PC-9 (cell line): Measurements from ENCODE around the gene CWC22. TPM values are rescaled to one million over a fixed set of nuclear protein-coding genes. Genes with fewer than 3 reads are reported as not detected.
"Not testable (repeated sequence)": the region's sequence is repeated elsewhere in the genome, so short reads cannot be mapped to it uniquely, and the experiment has no call there.

Source experiments
- BruUV-seq: library from RNA; stranded (reverse); fragments of 400-500 nt; replicated peaks from 2 replicates; lab custom pipeline; 2021; lab: Mats Ljungman, UMichigan
- CTCF ChIA-PET: fragments of 300-600 bp; sonication (Branson Sonifier 250); formaldehyde crosslinking; loops from one replicate; lab custom pipeline; 2022; ENCODE audit warnings: antibody characterized with exemption; lab: Charles Lee
- POLR2A ChIA-PET: fragments of 300-600 bp; sonication (Branson Sonifier 250); formaldehyde crosslinking; loops from one replicate; lab custom pipeline; 2022; ENCODE audit warnings: antibody characterized with exemption; ENCODE audit not compliant: unreplicated experiment; lab: Charles Lee
- DNase-seq, 2 experiments: peaks; one replicate each; pipeline versions ENCODE4 v3.0.0 to v3.0.0-alpha.2; 2015 to 2022; ENCODE audit warnings: mixed read lengths in 1 of 2
- H2AFZ ChIP-seq: fragments of 200-600 bp; sonication (generic); 2 replicates; pipeline ENCODE4 v1.8.1; 2017; ENCODE audit warnings: antibody characterized with exemption
- H3F3A ChIP-seq: fragments of 200-600 bp; sonication (generic); 2 replicates; pipeline ENCODE4 v1.8.1; 2017; ENCODE audit warnings: antibody characterized with exemption, mild to moderate bottlenecking, low read depth; ENCODE audit not compliant: insufficient read depth
- H3K27ac ChIP-seq: fragments of 200-600 bp; sonication (generic); 2 replicates; pipeline ENCODE4 v1.6.1; 2016; ENCODE audit warnings: mixed run types
- H3K27me3 ChIP-seq: fragments of 200-600 bp; sonication (generic); 2 replicates; pipeline ENCODE4 v1.6.1; 2016; ENCODE audit warnings: low read depth, mixed run types; ENCODE audit not compliant: insufficient read depth
- H3K36me3 ChIP-seq: fragments of 200-600 bp; sonication (generic); 2 replicates; pipeline ENCODE4 v1.6.1; 2016; ENCODE audit warnings: low read depth, mixed run types
- H3K4me1 ChIP-seq: fragments of 200-600 bp; sonication (generic); replicated peaks from 2 replicates; pipeline ENCODE4 v1.6.1; 2016; ENCODE audit warnings: mixed run types; ENCODE audit not compliant: insufficient read depth
- H3K4me2 ChIP-seq: fragments of 200-600 bp; sonication (generic); 2 replicates; pipeline ENCODE4 v1.6.1; 2017; ENCODE audit warnings: mixed run types
- H3K4me3 ChIP-seq: fragments of 200-600 bp; sonication (generic); 2 replicates; pipeline ENCODE4 v1.6.1; 2016; ENCODE audit warnings: mixed run types
- H3K79me2 ChIP-seq: fragments of 200-600 bp; sonication (generic); 2 replicates; pipeline ENCODE4 v1.6.1; 2017; ENCODE audit warnings: low read depth, mixed run types
- H3K9me2 ChIP-seq: fragments of 200-600 bp; sonication (generic); 2 replicates; pipeline ENCODE4 v1.8.1; 2017; ENCODE audit warnings: mild to moderate bottlenecking; ENCODE audit not compliant: insufficient read depth
- H3K9me3 ChIP-seq: fragments of 200-600 bp; sonication (generic); 2 replicates; pipeline ENCODE4 v1.8.1; 2016; ENCODE audit warnings: low read depth; ENCODE audit not compliant: insufficient read depth
- H4K20me1 ChIP-seq: fragments of 200-600 bp; sonication (generic); 2 replicates; pipeline ENCODE4 v1.8.1; 2017; ENCODE audit not compliant: insufficient read depth
- CTCF ChIP-seq: fragments of 200-600 bp; sonication (generic); conservative IDR thresholded peaks from 2 replicates; pipeline ENCODE4 v1.6.1; 2017; ENCODE audit warnings: mixed run types, antibody characterized with exemption, mild to moderate bottlenecking, moderate library complexity
- EZH2 ChIP-seq: fragments of 200-600 bp; sonication (generic); IDR thresholded peaks from 2 replicates; pipeline ENCODE4 v1.8.0; 2017; ENCODE audit warnings: antibody characterized with exemption, low read depth
- intact Hi-C: fragments of 100-400 bp; cut with micrococcal nuclease; formaldehyde crosslinking; loops from one replicate; pipeline ENCODE4 v1.10.0; 2022; ENCODE audit not compliant: unreplicated experiment
- total RNA-seq: library from RNA; stranded (reverse); gene quantifications from 2 replicates; pipeline ENCODE4 v1.2.3, GENCODE V29; 2021

Gene CWC22
- total RNA-seq, 1 experiment from 2014 or later = 35.2 TPM

DNA sequence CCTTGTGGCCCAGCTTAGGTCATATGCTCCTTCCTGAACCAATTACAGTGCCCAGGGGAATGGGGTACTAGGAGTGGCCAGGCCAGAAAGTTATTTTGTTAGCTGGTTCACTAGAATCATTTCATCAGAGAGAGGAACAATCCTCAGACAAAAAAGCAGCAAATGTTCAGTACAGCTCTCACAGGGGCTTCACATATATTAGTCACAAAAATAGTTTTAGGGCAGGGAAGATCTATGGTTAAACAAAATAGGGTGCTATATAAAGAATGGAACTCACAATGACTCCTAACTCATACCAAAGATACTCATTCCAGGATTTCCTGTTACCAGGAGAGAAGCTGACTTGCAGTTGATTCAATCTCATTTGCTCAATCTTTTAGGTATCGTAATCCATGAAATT, 71.0 kb downstream of the CWC22 start:
- H3K79me2 ChIP-seq = no peaks in the 10 kb centered on the region
- H3F3A ChIP-seq = no peaks in the 10 kb centered on the region
- H3K4me2 ChIP-seq = no peak overlapping the region
- ChIA-PET CTCF (no interaction called here), POLR2A (interaction anchor here (0.7 kb wide), 1 partner anchor 1654 kb away, joined by 4 read pairs; no protein-coding TSS in a partner anchor)
- no peak for DNase-seq
- H3K4me3 ChIP-seq = no peak overlapping the region
- no peak overlapping the region for H3K27ac ChIP-seq
- no peaks in the 10 kb centered on the region for H3K36me3 ChIP-seq
- H3K9me3 ChIP-seq = no peaks in the 10 kb centered on the region
- no peaks in the 10 kb centered on the region for H4K20me1 ChIP-seq
- TF ChIP-seq EZH2 (no peak), CTCF (no peak)
- no TSS peak for BruUV-seq
- H3K9me2 ChIP-seq = no peaks in the 10 kb centered on the region
- H3K27me3 ChIP-seq = no peaks in the 10 kb centered on the region
- no peaks in the 10 kb centered on the region for H3K4me1 ChIP-seq
- no peak overlapping the region for H2AFZ ChIP-seq
- intact Hi-C loops = loop anchor here (1.0 to 10.0 kb wide), 2 partner anchors 511 to 1140 kb away; no protein-coding TSS in a partner anchor

DNA sequence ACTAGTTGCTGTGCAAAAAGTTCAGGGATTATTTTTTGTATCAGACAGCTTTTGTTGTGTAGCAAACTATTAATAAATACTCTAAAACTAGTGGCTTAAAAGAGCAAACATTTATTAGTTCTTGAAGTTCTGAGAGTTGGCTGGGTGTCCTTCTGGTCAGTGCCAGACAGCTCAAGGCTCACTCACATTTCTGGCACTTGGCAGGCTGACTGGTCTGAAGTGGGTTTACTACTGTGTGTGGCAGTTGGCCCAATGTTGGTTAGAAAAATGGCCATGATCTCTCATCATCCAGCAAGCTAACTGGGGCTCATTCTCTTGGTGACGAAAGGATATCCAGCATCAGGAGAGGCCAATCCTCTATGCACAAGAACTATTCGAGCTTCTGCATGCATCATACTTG, 74.3 kb downstream of the CWC22 start:
- BruUV-seq = no TSS peak
- no peaks in the 10 kb centered on the region for H3F3A ChIP-seq
- CTCF ChIA-PET = no interaction called here
- no peaks in the 10 kb centered on the region for H3K27me3 ChIP-seq
- no peaks in the 10 kb centered on the region for H3K36me3 ChIP-seq
- DNase-seq = no peak
- no peaks in the 10 kb centered on the region for H3K9me3 ChIP-seq
- no peak overlapping the region for H3K4me2 ChIP-seq
- H3K9me2 ChIP-seq = no peaks in the 10 kb centered on the region
- no peak overlapping the region for H2AFZ ChIP-seq
- no peak overlapping the region for H3K27ac ChIP-seq
- H3K79me2 ChIP-seq = no peaks in the 10 kb centered on the region
- no peak for TF ChIP-seq EZH2
- no peak for TF ChIP-seq CTCF
- no peaks in the 10 kb centered on the region for H4K20me1 ChIP-seq
- intact Hi-C loops = loop anchor here (10.0 kb wide), 1 partner anchor 508 kb away; no protein-coding TSS in a partner anchor
- POLR2A ChIA-PET = no interaction called here
- H3K4me1 ChIP-seq = no peaks in the 10 kb centered on the region
- H3K4me3 ChIP-seq = no peak overlapping the region

DNA sequence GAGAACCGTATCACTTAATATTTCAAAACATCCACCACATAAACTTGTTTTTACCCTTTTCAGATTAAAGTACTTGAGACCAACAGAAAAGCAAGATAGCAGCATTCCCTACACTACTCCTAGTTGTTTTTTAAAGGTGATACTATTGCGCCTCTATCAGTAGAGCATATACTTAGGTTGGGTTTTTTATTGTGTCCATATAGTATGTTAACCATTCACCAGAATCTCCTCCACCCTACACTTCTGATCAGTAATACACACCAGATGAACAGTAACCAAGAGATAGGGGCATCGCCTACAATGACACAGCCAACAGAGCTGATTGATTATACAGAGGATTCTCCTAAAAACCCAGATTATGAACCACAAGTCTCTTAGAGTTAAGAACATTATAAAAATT, 75.6 kb downstream of the CWC22 start:
- H3K4me1 ChIP-seq = no peaks in the 10 kb centered on the region
- no peaks in the 10 kb centered on the region for H4K20me1 ChIP-seq
- no peak for DNase-seq
- POLR2A ChIA-PET = no interaction called here
- no peak overlapping the region for H2AFZ ChIP-seq
- H3F3A ChIP-seq = no peaks in the 10 kb centered on the region
- H3K79me2 ChIP-seq = no peaks in the 10 kb centered on the region
- no peaks in the 10 kb centered on the region for H3K36me3 ChIP-seq
- CTCF ChIA-PET = no interaction called here
- H3K4me2 ChIP-seq = no peak overlapping the region
- H3K9me2 ChIP-seq = no peaks in the 10 kb centered on the region
- intact Hi-C loops = loop anchor here (10.0 kb wide), 1 partner anchor 507 kb away; no protein-coding TSS in a partner anchor
- H3K27ac ChIP-seq = no peak overlapping the region
- TF ChIP-seq CTCF (no peak), EZH2 (no peak)
- no peaks in the 10 kb centered on the region for H3K27me3 ChIP-seq
- peaks cover 2% of the 10 kb centered on the region; the same call in 1 of the 2 replicates for H3K9me3 ChIP-seq
- BruUV-seq = no TSS peak
- no peak overlapping the region for H3K4me3 ChIP-seq

GRCh38 chr2:179929997-179930396, 77.1 kb downstream of the CWC22 start:
- H3K79me2 ChIP-seq, H3K27me3 ChIP-seq, H3K4me3 ChIP-seq, H3K4me1 ChIP-seq, DNase-seq, H3K27ac ChIP-seq, H4K20me1 ChIP-seq, H3F3A ChIP-seq, H3K36me3 ChIP-seq, CTCF ChIA-PET, H3K9me3 ChIP-seq, H3K9me2 ChIP-seq, H2AFZ ChIP-seq, BruUV-seq, POLR2A ChIA-PET, H3K4me2 ChIP-seq: not testable (repeated sequence)
- intact Hi-C loops = loop anchor here (10.0 kb wide), 1 partner anchor 505 kb away; no protein-coding TSS in a partner anchor
